T-helper 1 cell (primary cell): ENCODE data around the gene EFCAB6.

Experiments used
- DNase-seq, 5 donors: peaks; one replicate each; pipeline ENCODE4 v3.0.0-alpha.2; 2012 to 2020

The EFCAB6 gene

DNA sequence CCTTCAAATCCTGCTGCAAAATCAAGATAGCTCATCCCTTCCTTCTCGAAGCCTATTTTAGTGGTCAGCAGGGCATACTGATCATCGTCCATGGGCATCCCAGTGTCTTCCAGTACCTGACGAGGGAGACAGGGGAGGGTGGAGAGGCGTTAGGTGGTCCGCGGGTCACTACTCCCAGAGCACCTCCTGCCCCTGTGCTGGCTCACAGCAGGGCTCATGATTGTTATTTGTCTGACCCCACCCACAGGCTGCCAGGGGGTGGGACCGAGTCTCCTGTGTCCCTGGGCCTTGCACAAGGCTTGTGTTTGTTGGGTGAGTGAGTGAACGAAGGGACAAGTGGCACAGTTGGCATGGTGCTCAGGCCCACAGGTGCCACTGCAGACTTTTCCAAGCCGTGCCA, 177.0 kb downstream of the EFCAB6 start:
- no peak for DNase-seq

DNA sequence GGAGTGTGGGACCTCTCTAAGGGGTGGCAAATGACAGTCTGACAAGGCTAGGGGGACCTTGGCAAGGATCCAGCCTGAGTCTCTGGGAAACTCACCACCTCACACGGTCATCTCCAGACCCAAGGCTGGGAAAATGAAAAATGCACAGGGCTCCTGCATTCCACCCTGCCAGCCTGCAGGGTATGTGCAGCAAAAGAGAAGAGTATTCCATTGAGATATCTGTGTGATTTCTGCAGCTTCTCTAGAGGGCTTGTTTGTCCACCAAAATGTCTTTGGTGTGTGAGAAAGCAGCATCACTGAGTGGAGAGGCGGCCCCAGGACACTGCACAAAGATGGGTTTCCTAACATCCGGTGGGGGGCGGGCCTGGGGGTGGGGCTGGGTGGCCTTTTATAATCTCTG, 177.8 kb downstream of the EFCAB6 start:
- DNase-seq: no peak

- no peak for DNase-seq
These were observed 178.3 kb downstream of the EFCAB6 start for GRCh38 chr22:43633631-43634285.

- no peak for DNase-seq
These were observed 180.3 kb downstream of the EFCAB6 start for GRCh38 chr22:43631846-43632245.

DNA sequence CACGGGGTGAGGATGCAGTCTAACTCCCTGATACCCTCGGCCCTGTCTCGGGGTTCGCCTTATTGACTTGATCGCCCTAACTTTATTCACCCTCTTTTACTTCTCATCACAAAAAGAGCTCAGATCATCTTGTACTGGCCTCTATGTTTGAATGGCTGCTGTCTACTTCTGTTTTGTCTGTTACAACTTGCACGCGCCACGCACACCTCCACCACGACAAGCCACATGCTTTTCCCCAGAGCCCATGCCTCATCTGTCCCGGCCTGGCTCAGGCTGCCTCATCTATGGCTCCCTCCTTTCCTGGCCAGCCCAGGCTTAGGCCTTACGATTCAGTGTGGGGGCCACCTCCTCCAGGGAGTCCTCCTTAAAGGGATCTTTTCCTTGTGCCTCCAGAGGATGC, 180.9 kb downstream of the EFCAB6 start:
- no peak for DNase-seq

DNA sequence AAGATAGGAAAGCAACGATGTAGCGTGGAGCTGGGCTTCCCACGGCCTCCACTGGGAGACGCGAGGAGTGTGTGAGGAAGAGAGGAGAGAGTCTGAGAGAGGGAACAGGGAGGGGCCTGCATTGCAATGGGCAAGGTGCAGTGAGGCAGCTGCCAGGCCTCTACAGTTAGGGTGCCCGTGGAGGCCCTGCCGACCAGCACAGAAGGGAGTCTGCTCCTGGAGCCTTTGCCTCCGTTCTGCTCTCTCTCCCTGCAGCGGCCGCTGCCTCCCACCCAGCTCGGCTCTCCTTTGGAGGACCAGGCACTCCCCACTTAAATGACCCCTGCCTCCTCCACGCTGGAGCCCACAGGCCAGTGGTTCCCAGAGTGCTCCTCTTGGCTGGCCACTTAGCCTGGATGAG, 181.7 kb downstream of the EFCAB6 start:
- DNase-seq: no peak

- DNase-seq: no peak
These were observed 183.9 kb downstream of the EFCAB6 start for GRCh38 chr22:43628250-43628649.

DNA sequence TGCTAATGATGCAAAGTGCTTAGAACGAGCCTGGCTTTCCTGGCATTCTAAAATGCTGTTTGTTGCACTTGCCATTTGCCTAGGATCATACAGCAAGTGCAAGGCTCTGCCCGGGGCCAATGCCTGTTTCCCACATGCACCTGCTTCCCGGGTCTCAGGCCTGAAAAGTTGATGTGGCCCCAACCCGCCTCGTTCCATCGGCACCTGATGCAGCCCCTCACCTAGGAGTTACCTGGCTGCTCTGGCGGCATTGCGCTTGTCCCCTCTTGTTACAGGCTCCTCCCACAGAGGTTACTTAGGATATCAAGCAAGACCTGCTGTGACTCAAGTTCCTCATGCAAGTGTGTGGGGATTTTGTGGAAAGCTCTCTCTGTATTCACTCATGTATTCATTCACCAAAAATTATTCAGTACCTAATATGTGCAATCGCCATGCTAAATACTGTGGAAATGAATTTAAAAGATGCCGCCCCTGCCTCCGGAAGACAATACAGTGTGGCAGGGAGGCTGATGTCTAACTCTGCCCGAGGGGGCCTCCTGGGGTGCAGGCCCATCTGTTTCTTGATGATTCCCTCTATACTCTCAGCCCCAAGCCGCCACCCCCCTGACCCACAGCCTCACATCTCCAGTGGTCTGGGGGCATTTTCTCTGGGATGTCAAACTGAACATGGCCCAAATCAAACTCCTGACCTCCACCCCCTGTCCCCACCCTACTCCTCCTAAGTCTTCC, 184.5 kb downstream of the EFCAB6 start:
- DNase-seq: no peak

DNA sequence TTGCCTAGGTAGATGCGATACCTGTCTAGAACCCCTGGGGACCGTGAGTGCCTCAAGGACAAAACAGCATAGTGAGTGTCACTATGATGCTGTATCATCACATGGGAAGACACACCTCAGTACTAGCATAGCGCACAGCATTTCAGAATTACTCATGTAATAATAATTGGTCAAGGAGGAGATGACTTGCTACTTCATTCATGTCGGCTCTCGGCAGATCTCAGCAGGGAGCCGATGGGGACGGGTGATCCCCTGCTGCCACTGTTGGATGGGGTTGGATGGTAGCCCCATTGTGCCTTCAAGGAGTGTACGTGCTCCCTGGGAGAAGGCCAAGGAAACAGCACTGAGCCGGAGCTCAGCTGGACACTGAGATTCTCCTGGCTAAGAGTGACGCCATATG, 186.9 kb downstream of the EFCAB6 start:
- DNase-seq: no peak

GRCh38 chr22:43624144-43624998, 187.7 kb downstream of the EFCAB6 start:
- DNase-seq: no peak

DNA sequence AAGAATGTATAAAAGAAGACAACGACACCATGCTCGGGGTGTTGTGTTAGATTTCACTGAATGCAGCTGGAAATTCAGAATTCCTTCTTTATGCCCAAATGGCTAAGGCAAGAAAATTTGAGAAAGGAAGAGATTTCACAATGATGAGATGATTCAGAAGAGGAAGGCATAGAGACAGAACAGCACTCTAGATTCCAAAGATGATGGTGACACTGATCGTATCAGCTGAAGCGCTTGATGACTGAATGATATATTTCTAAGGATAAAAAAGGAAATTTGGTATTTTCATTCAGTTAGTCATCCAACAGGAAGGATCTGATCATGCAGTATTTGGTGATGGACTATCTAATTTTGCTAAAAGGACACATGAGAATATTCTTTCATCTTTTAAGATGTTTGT, 189.2 kb downstream of the EFCAB6 start:
- DNase-seq: no peak

GRCh38 chr22:43620197-43620596, 191.9 kb downstream of the EFCAB6 start:
- no peak for DNase-seq

DNA sequence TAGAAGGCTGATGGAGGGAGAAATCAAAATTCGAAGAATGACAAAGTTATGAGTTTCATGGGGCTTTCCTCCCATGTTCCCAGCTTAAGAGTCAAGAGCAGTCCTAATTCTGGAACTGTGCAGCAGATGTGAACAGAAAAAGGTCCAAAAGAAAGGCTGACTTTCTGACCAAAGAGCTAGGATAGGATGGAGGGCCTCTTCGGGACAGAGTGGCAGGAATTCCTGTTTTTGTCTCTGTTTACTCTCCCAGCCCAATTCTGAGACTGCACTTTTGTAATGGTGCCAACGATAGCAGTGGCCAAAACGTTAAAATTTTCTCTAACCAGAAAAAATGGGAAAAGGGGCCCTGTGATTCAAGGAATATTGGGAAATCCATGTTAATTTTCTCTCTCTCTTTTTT, 193.6 kb downstream of the EFCAB6 start:
- no peak for DNase-seq

GRCh38 chr22:43616645-43617044, 195.5 kb downstream of the EFCAB6 start:
- DNase-seq: no peak

DNA sequence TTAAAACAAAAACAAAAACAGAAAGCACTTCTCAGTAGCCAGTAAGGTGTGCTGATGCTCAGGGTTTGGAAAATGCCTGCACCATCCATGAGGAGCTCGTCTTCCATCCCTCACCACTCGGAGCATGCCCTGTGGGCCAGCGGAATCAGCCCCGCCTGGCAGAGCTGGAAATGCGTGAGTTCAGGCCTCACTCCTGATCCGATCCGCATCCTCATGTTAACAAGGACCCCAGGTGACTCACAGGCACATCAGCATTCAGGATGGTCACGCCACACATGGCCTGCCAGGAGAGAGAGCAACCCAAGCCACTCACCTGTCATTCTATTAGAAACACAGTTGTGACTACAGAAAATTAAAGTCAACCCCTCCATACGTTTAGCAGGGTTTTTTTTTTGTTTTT, 211.8 kb downstream of the EFCAB6 start:
- no peak for DNase-seq

- no peak for DNase-seq
These were observed 219.6 kb downstream of the EFCAB6 start for GRCh38 chr22:43592476-43592875.

- DNase-seq: no peak
These were observed 220.7 kb downstream of the EFCAB6 start for GRCh38 chr22:43591380-43591779.

GRCh38 chr22:43587574-43587973, 224.5 kb downstream of the EFCAB6 start:
- DNase-seq: no peak

- DNase-seq: no peak
These were observed 228.6 kb downstream of the EFCAB6 start for GRCh38 chr22:43583501-43583900.

- no peak for DNase-seq
These were observed 229.7 kb downstream of the EFCAB6 start for GRCh38 chr22:43582394-43582793.

- DNase-seq: no peak
These were observed 231.8 kb downstream of the EFCAB6 start for GRCh38 chr22:43580271-43580750.

DNA sequence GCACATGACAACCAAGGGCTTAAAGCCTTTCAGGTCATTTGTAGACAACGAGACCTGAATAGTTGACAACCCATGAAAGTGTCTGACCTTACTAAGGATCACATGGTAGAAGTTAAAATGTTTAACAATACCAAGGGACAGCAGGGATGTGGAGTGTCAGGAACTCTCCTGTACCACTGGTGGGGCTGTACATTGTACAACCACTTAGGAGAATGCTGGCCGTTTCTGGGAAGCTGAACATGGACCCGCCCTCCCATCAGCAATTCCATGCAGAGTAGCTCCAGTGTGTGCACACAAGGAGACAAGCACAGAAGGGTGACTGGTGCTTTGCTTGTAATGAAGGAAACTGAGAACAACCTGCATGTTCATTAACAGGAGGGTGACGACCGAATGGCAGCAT, 237.4 kb downstream of the EFCAB6 start:
- no peak for DNase-seq

- DNase-seq: no peak
These were observed 239.4 kb downstream of the EFCAB6 start for GRCh38 chr22:43572710-43573109.

DNA sequence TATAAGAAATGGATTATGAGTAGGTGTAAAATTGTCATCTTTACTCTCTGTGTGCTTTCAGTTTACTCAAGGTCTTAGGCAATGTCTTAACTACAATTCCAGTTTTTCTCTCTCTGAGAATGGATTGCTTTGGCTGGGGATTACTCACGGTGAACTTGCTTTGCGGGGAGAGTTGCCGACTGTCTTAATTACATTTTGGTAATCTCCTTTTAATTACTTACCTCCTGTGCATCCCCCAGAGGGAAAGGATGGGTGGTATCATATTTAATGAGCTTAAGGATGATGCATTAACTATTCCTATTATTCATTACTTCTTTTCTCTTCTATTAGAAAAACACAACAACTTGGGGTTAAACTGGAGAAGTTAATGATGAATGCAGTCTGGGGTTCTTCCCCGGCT, 240.9 kb downstream of the EFCAB6 start:
- DNase-seq: no peak
